HCT116 (cell line): ENCODE measurements around the gene CEP152. TPM values are rescaled to one million over a fixed set of nuclear protein-coding genes. Genes with fewer than 3 reads are reported as not detected.

Experiments
- ATAC-seq: fragments of 200-7000 bp; cut with Tn5 transposase; 2 replicates; pipeline ENCODE4 v1.9.1; 2020; ENCODE audit warnings: mild to moderate bottlenecking, moderate library complexity
- BruUV-seq: library from RNA; stranded (reverse); fragments of 400-500 nt; replicated peaks from 2 replicates; lab custom pipeline; 2021; lab: Mats Ljungman, UMichigan
- CTCF ChIA-PET: fragments of 300-600 bp; sonication (Branson Sonifier 250); formaldehyde crosslinking; loops from one replicate; lab custom pipeline; 2021; ENCODE audit warnings: antibody characterized with exemption; lab: Charles Lee
- POLR2A ChIA-PET: fragments of 300-600, 350-600 bp; sonication (Branson Sonifier 250); formaldehyde crosslinking; loops from one replicate; lab custom pipeline; 2021; ENCODE audit warnings: antibody characterized with exemption; lab: Charles Lee
- RAD21 ChIA-PET, 2 experiments: fragments of 300-600 bp; sonication (Branson Sonifier 250); formaldehyde crosslinking; loops; one replicate each; lab custom pipeline; 2023; ENCODE audit warnings: low total read pairs in 2 of 2; ENCODE audit not compliant: uncharacterized antibody in 2 of 2, unreplicated experiment in 2 of 2, low non-redundant PET in 1 of 2; lab: Charles Lee
- DNase-seq: peaks from one replicate; pipeline ENCODE4 v3.0.0-alpha.2; 2010; ENCODE audit warnings: low read depth, low spot score
- H2AFZ ChIP-seq: fragments of 200-600 bp; shearing (Covaris generic), sonication (generic); 2 replicates; pipeline ENCODE4 v1.6.1; 2017; ENCODE audit warnings: low read depth, mixed run types, mixed read lengths, antibody characterized with exemption, low read length; ENCODE audit not compliant: poor library complexity, severe bottlenecking
- H3K27ac ChIP-seq: 2 replicates; pipeline ENCODE4 v1.5.1; 2012; ENCODE audit warnings: low read depth, low read length
- H3K27me3 ChIP-seq: fragments of 200-600 bp; sonication (generic); 2 replicates; pipeline ENCODE4 v1.6.1; 2016; ENCODE audit warnings: mixed run types, low read length, mixed read lengths; ENCODE audit not compliant: insufficient read depth
- H3K36me3 ChIP-seq, 2 experiments: fragments of 200-500 bp in 1 of 2; fragments of 200-600 bp in 1 of 2; sonication (Bioruptor generic) in 1 of 2; sonication (generic) in 1 of 2; 2 replicates each; pipeline versions ENCODE4 v1.5.1 to v1.6.1; 2014 to 2016; ENCODE audit warnings: low read length in 2 of 2, inconsistent platforms in 1 of 2, mixed read lengths in 1 of 2, mixed run types in 1 of 2; ENCODE audit not compliant: insufficient read depth in 2 of 2, control insufficient read depth in 1 of 2
- H3K4me1 ChIP-seq, 2 experiments: fragments of 200-600 bp in 1 of 2; sonication (generic) in 1 of 2; 2 replicates each; pipeline versions ENCODE4 v1.5.1 to v1.6.1; 2012 to 2017; ENCODE audit warnings: low read length in 2 of 2, inconsistent platforms in 1 of 2, mild to moderate bottlenecking in 1 of 2, mixed read lengths in 1 of 2, mixed run types in 1 of 2, moderate library complexity in 1 of 2; ENCODE audit not compliant: insufficient read depth in 2 of 2, control insufficient read depth in 1 of 2
- H3K4me2 ChIP-seq: fragments of 200-600 bp; sonication (generic); 2 replicates; pipeline ENCODE4 v1.6.1; 2017; ENCODE audit warnings: mixed run types, low read length, mixed read lengths
- H3K4me3 ChIP-seq, 2 experiments: fragments of 200-600 bp in 1 of 2; sonication (generic) in 1 of 2; replicated peaks in 1 of 2; 2 replicates each; pipeline ENCODE4 v1.5.1; 2011 to 2016; ENCODE audit warnings: low read length in 2 of 2, control low read depth in 1 of 2, low read depth in 1 of 2, mild to moderate bottlenecking in 1 of 2, mixed read lengths in 1 of 2, mixed run types in 1 of 2
- H3K79me2 ChIP-seq: fragments of 200-600 bp; sonication (generic); 2 replicates; pipeline ENCODE4 v1.6.1; 2017; ENCODE audit warnings: mild to moderate bottlenecking, mixed run types, low read length, moderate library complexity, mixed read lengths; ENCODE audit not compliant: insufficient read depth
- H3K9ac ChIP-seq: fragments of 200-600 bp; sonication (generic); 2 replicates; pipeline ENCODE4 v1.6.1; 2016; ENCODE audit warnings: low read length, mixed read lengths
- H3K9me2 ChIP-seq: fragments of 200-600 bp; sonication (generic), shearing (Covaris generic); 2 replicates; pipeline ENCODE4 v1.6.1; 2017; ENCODE audit warnings: mixed run types, mild to moderate bottlenecking, moderate library complexity; ENCODE audit not compliant: insufficient read depth
- H3K9me3 ChIP-seq, 2 experiments: fragments of 200-500 bp in 1 of 2; fragments of 200-600 bp in 1 of 2; sonication (Bioruptor generic) in 1 of 2; sonication (generic) in 1 of 2; 2 replicates each; pipeline ENCODE4 v1.6.1; 2014 to 2017; ENCODE audit warnings: low read length in 2 of 2, mixed read lengths in 2 of 2, inconsistent platforms in 1 of 2, low read depth in 1 of 2, mild to moderate bottlenecking in 1 of 2, mixed run types in 1 of 2, moderate library complexity in 1 of 2; ENCODE audit not compliant: control insufficient read depth in 1 of 2, insufficient read depth in 1 of 2
- H4K20me1 ChIP-seq: fragments of 200-600 bp; sonication (generic), shearing (Covaris generic); 2 replicates; pipeline ENCODE4 v1.6.1; 2017; ENCODE audit warnings: mixed run types, mild to moderate bottlenecking, moderate library complexity; ENCODE audit not compliant: insufficient read depth
- ATF3 ChIP-seq: IDR thresholded peaks from 2 replicates; pipeline ENCODE4 v1.6.1; 2012
- CBX3 ChIP-seq: IDR thresholded peaks from 2 replicates; pipeline ENCODE4 v1.6.1; 2012; ENCODE audit warnings: low read depth
- ELF1 ChIP-seq: IDR thresholded peaks from 2 replicates; pipeline ENCODE4 v1.6.1; 2012; ENCODE audit warnings: low read depth, borderline replicate concordance
- EZH2 ChIP-seq: fragments of 200-600 bp; sonication (generic); IDR thresholded peaks from 2 replicates; pipeline ENCODE4 v1.6.1; 2017; ENCODE audit warnings: antibody characterized with exemption, mixed run types
- FOSL1 ChIP-seq: IDR thresholded peaks from 2 replicates; pipeline ENCODE4 v1.6.1; 2012; ENCODE audit warnings: low read depth
- JUND ChIP-seq: IDR thresholded peaks from 2 replicates; pipeline ENCODE4 v1.6.1; 2012
- MAX ChIP-seq: IDR thresholded peaks from 2 replicates; pipeline ENCODE4 v1.6.1; 2012
- POLR2A ChIP-seq: IDR thresholded peaks from 2 replicates; pipeline ENCODE4 v1.7.0; 2011; ENCODE audit warnings: borderline replicate concordance; ENCODE audit not compliant: insufficient read depth, insufficient read length; ENCODE audit errors: extremely low read depth
- SIN3A ChIP-seq: IDR thresholded peaks from 2 replicates; pipeline ENCODE4 v1.6.1; 2012; ENCODE audit warnings: low read depth
- SP1 ChIP-seq: IDR thresholded peaks from 2 replicates; pipeline ENCODE4 v1.6.1; 2012; ENCODE audit warnings: low read depth
- SRF ChIP-seq: IDR thresholded peaks from 2 replicates; pipeline ENCODE4 v1.6.1; 2012; ENCODE audit warnings: low read depth
- TCF7L2 ChIP-seq: IDR thresholded peaks from 2 replicates; pipeline ENCODE4 v1.7.0; 2011; ENCODE audit warnings: borderline replicate concordance, inconsistent platforms; ENCODE audit not compliant: insufficient read depth, insufficient read length; ENCODE audit errors: extremely low read depth
- YY1 ChIP-seq: IDR thresholded peaks from 2 replicates; pipeline ENCODE4 v1.6.1; 2011; ENCODE audit warnings: low read length, low read depth, moderate library complexity, mild to moderate bottlenecking; ENCODE audit not compliant: insufficient replicate concordance; ENCODE audit errors: extremely low read depth
- ZBTB33 ChIP-seq: IDR thresholded peaks from 2 replicates; pipeline ENCODE4 v1.6.1; 2011; ENCODE audit warnings: mild to moderate bottlenecking, low read length, moderate library complexity; ENCODE audit not compliant: insufficient replicate concordance; ENCODE audit errors: extremely low read depth
- ZFX ChIP-seq: fragments of 450-650 bp; IDR thresholded peaks from 2 replicates; pipeline ENCODE4 v1.6.1; 2017
- intact Hi-C: fragments of 100-400 bp; cut with micrococcal nuclease; formaldehyde crosslinking; loops from 2 replicates; pipeline ENCODE4 v1.10.0; 2022
- total RNA-seq: library from RNA; stranded (reverse); gene quantifications from one replicate; pipeline ENCODE4 v1.2.1, GENCODE V29; 2021; ENCODE audit not compliant: unreplicated experiment
- TF ChIP-seq, protein P1 (sequence below), 3 experiments: fragments of 200-600 bp in 1 of 3; sonication (generic) in 1 of 3; IDR thresholded peaks in 2 of 3; conservative IDR thresholded peaks in 1 of 3; 2 replicates each; pipeline ENCODE4 v1.5.1; 2012 to 2017; ENCODE audit warnings: low read depth in 2 of 3, low read length in 2 of 3, antibody characterized with exemption in 1 of 3, borderline replicate concordance in 1 of 3, control low read depth in 1 of 3, mild to moderate bottlenecking in 1 of 3, mixed read lengths in 1 of 3, mixed run types in 1 of 3, moderate library complexity in 1 of 3; ENCODE audit not compliant: insufficient read depth in 1 of 3

Gene CEP152
- total RNA-seq, 1 experiment from 2014 or later: 19.7 TPM

GRCh38 chr15:48695827-48696573 lies 114.9 kb downstream of the CEP152 start (continued):
- TF ChIP-seq ZBTB33 (no peak), ELF1 (no peak), TCF7L2 (no peak), ZFX (no peak), YY1 (no peak), ATF3 (no peak)

- H3K27me3 ChIP-seq: no peaks in the 10 kb centered on the region
- H3K27ac ChIP-seq: no peak overlapping the region
- no peaks in the 10 kb centered on the region for H3K36me3 ChIP-seq
- H3K4me3 ChIP-seq: no peak overlapping the region
- no peak for ATAC-seq
- no peaks in the 10 kb centered on the region for H3K79me2 ChIP-seq
- ChIA-PET RAD21 (no interaction called here), CTCF (no interaction called here), POLR2A (no interaction called here)
- BruUV-seq: no TSS peak
- H3K9me3 ChIP-seq: no peaks in the 10 kb centered on the region
- no peak for DNase-seq
- no peaks in the 10 kb centered on the region for H3K4me1 ChIP-seq
- H2AFZ ChIP-seq: no peak overlapping the region
- no peak overlapping the region for H3K9ac ChIP-seq
- no peaks in the 10 kb centered on the region for H3K9me2 ChIP-seq
- intact Hi-C loops: no loop called here
- H3K4me2 ChIP-seq: no peak overlapping the region
- H4K20me1 ChIP-seq: no peaks in the 10 kb centered on the region
- TF ChIP-seq SRF (no peak), CBX3 (no peak), FOSL1 (no peak), YY1 (no peak), SIN3A (no peak), SP1 (no peak), EZH2 (no peak), POLR2A (no peak), MAX (no peak), ELF1 (no peak), JUND (no peak)
- TF ChIP-seq, protein P1, sequence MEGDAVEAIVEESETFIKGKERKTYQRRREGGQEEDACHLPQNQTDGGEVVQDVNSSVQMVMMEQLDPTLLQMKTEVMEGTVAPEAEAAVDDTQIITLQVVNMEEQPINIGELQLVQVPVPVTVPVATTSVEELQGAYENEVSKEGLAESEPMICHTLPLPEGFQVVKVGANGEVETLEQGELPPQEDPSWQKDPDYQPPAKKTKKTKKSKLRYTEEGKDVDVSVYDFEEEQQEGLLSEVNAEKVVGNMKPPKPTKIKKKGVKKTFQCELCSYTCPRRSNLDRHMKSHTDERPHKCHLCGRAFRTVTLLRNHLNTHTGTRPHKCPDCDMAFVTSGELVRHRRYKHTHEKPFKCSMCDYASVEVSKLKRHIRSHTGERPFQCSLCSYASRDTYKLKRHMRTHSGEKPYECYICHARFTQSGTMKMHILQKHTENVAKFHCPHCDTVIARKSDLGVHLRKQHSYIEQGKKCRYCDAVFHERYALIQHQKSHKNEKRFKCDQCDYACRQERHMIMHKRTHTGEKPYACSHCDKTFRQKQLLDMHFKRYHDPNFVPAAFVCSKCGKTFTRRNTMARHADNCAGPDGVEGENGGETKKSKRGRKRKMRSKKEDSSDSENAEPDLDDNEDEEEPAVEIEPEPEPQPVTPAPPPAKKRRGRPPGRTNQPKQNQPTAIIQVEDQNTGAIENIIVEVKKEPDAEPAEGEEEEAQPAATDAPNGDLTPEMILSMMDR (IDR thresholded peaks at IDR 0.05 in 2 of 3, conservative IDR thresholded peaks at IDR 0.05 in 1 of 3; ENCODE audit: borderline replicate concordance in 1 of 3, insufficient read depth in 1 of 3, low read depth in 2 of 3, low read length in 2 of 3): no peak
Measured at GRCh38 chr15:48695088-48695826, 115.6 kb downstream of the CEP152 start.
